H1 (cell line): ENCODE results near the gene SLX9. TPM values are rescaled to one million over a fixed set of nuclear protein-coding genes. Genes with fewer than 3 reads are reported as not detected.

Source experiments
- CTCF ChIA-PET: fragments of 300-600 bp; sonication (Branson Sonifier 250); formaldehyde crosslinking; loops from one replicate; lab custom pipeline; 2021; ENCODE audit not compliant: partially characterized antibody; lab: Charles Lee
- POLR2A ChIA-PET: fragments of 300-600 bp; sonication (Branson Sonifier 250); formaldehyde crosslinking; loops from one replicate; lab custom pipeline; 2021; ENCODE audit warnings: inconsistent platforms; ENCODE audit not compliant: partially characterized antibody; lab: Charles Lee
- DNase-seq, 2 experiments: peaks; one replicate each; pipeline versions ENCODE4 v3.0.0 to v3.0.0-alpha.2; 2010 to 2022; ENCODE audit warnings: low spot score in 2 of 2, low read depth in 1 of 2, mixed read lengths in 1 of 2
- FAIRE-seq: peaks from 2 replicates; lab custom pipeline; 2011; peaks lifted over from hg19 to GRCh38; lab: Jason Lieb, UNC
- H2AFZ ChIP-seq: 2 replicates; pipeline ENCODE4 v1.8.1; 2012; ENCODE audit warnings: low read length, inconsistent platforms
- H2AK5ac ChIP-seq: 2 replicates; pipeline ENCODE4 v1.6.1; 2013; ENCODE audit warnings: low read depth, low read length
- H2BK120ac ChIP-seq: replicated peaks from 2 replicates; pipeline ENCODE3; 2013; ENCODE audit warnings: low read depth, low read length, inconsistent platforms
- H2BK12ac ChIP-seq: 2 replicates; pipeline ENCODE4 v1.6.1; 2013; ENCODE audit warnings: low read depth, low read length
- H2BK15ac ChIP-seq: 2 replicates; pipeline ENCODE4 v1.6.1; 2013; ENCODE audit warnings: low read length
- H2BK20ac ChIP-seq: 2 replicates; pipeline ENCODE4 v1.6.1; 2013; ENCODE audit warnings: low read length
- H2BK5ac ChIP-seq: 2 replicates; pipeline ENCODE4 v1.6.1; 2013; ENCODE audit warnings: low read depth, low read length
- H3K14ac ChIP-seq: 2 replicates; pipeline ENCODE4 v1.6.1; 2013; ENCODE audit warnings: inconsistent platforms; ENCODE audit not compliant: insufficient read length
- H3K18ac ChIP-seq: 2 replicates; pipeline ENCODE4 v1.6.1; 2013; ENCODE audit warnings: low read length; ENCODE audit errors: extremely low read depth
- H3K23ac ChIP-seq: 2 replicates; pipeline ENCODE4 v1.6.1; 2013; ENCODE audit warnings: inconsistent platforms; ENCODE audit not compliant: insufficient read length
- H3K23me2 ChIP-seq: 2 replicates; pipeline ENCODE4 v1.6.1; 2013; ENCODE audit warnings: low read depth, low read length
- H3K27ac ChIP-seq: 2 replicates; pipeline ENCODE4 v1.6.1; 2011; ENCODE audit warnings: low read depth, low read length, inconsistent platforms
- H3K27me3 ChIP-seq, 4 experiments: replicated peaks in 1 of 4; 1 replicate in 1 of 4; 2 replicates in 3 of 4; pipeline versions ENCODE4 v1.6.1 to v1.8.1; 2011 to 2013; ENCODE audit warnings: low read length in 3 of 4, mild to moderate bottlenecking in 3 of 4, inconsistent platforms in 2 of 4, mixed read lengths in 2 of 4, moderate library complexity in 1 of 4; ENCODE audit not compliant: control insufficient read depth in 3 of 4, insufficient read depth in 3 of 4; ENCODE audit errors: extremely low read depth in 1 of 4
- H3K36me3 ChIP-seq, 4 experiments: 2 replicates each; pipeline versions ENCODE4 v1.6.1 to v1.8.1; 2011 to 2013; ENCODE audit warnings: mild to moderate bottlenecking in 4 of 4, low read length in 3 of 4, moderate library complexity in 2 of 4, control low read depth in 1 of 4, inconsistent platforms in 1 of 4; ENCODE audit not compliant: insufficient read depth in 4 of 4, control insufficient read depth in 2 of 4
- H3K4ac ChIP-seq: replicated peaks from 2 replicates; pipeline ENCODE3; 2013; ENCODE audit warnings: low read length, low read depth, mixed read lengths, inconsistent platforms; ENCODE audit not compliant: insufficient read length
- H3K4me1 ChIP-seq, 4 experiments: replicated peaks in 1 of 4; 1 replicate in 1 of 4; 2 replicates in 3 of 4; pipeline versions ENCODE4 v1.6.1 to v1.8.1; 2011 to 2013; ENCODE audit warnings: low read length in 3 of 4, inconsistent platforms in 2 of 4, mixed read lengths in 1 of 4; ENCODE audit not compliant: insufficient read depth in 4 of 4, control insufficient read depth in 3 of 4
- H3K4me2 ChIP-seq, 2 experiments: 2 replicates each; pipeline versions ENCODE4 v1.6.1 to v1.8.1; 2011 to 2013; ENCODE audit warnings: low read depth in 2 of 2, low read length in 2 of 2, control low read depth in 1 of 2, inconsistent platforms in 1 of 2, mild to moderate bottlenecking in 1 of 2; ENCODE audit not compliant: insufficient read depth in 1 of 2
- H3K4me3 ChIP-seq, 4 experiments: fragments of 200-600, 300-600 bp in 1 of 4; sonication (generic), shearing (Covaris generic), sonication (Bioruptor Twin) in 1 of 4; 2 replicates each; pipeline versions ENCODE4 v1.5.1 to v1.8.1; 2011 to 2016; ENCODE audit warnings: low read length in 4 of 4, low read depth in 3 of 4, control low read depth in 2 of 4, inconsistent platforms in 2 of 4, mild to moderate bottlenecking in 2 of 4, mixed read lengths in 1 of 4, moderate library complexity in 1 of 4; ENCODE audit not compliant: insufficient read depth in 2 of 4; ENCODE audit errors: extremely low read depth in 1 of 4
- H3K56ac ChIP-seq: replicated peaks from 2 replicates; pipeline ENCODE3; 2013; ENCODE audit warnings: low read depth, mild to moderate bottlenecking, mixed read lengths, low read length, inconsistent platforms; ENCODE audit not compliant: insufficient read length
- H3K79me1 ChIP-seq: 2 replicates; pipeline ENCODE4 v1.6.1; 2013; ENCODE audit warnings: low read depth, low read length, control low read depth
- H3K79me2 ChIP-seq, 2 experiments: 2 replicates each; pipeline versions ENCODE4 v1.6.1 to v1.8.1; 2012 to 2013; ENCODE audit warnings: low read length in 2 of 2, mild to moderate bottlenecking in 2 of 2, inconsistent platforms in 1 of 2; ENCODE audit not compliant: insufficient read depth in 2 of 2, control insufficient read depth in 1 of 2
- H3K9ac ChIP-seq, 4 experiments: replicated peaks in 1 of 4; 1 replicate in 1 of 4; 2 replicates in 3 of 4; pipeline versions ENCODE4 v1.6.1 to v1.8.1; 2011 to 2013; ENCODE audit warnings: low read depth in 3 of 4, low read length in 3 of 4, control low read depth in 2 of 4, mild to moderate bottlenecking in 2 of 4, moderate library complexity in 2 of 4, inconsistent platforms in 1 of 4; ENCODE audit errors: extremely low read depth in 1 of 4
- H3K9me3 ChIP-seq, 2 experiments: 2 replicates each; pipeline versions ENCODE4 v1.6.1 to v1.8.1; 2012 to 2013; ENCODE audit warnings: mild to moderate bottlenecking in 2 of 2, moderate library complexity in 2 of 2, control low read depth in 1 of 2, inconsistent platforms in 1 of 2, low read depth in 1 of 2, low read length in 1 of 2, mixed read lengths in 1 of 2; ENCODE audit not compliant: insufficient read depth in 2 of 2
- H4K20me1 ChIP-seq, 2 experiments: replicated peaks in 1 of 2; 2 replicates each; pipeline versions ENCODE3 to v1.8.1; 2011 to 2013; ENCODE audit warnings: inconsistent platforms in 2 of 2, low read length in 2 of 2, mild to moderate bottlenecking in 1 of 2; ENCODE audit not compliant: insufficient read depth in 2 of 2, control insufficient read depth in 1 of 2
- H4K5ac ChIP-seq: 2 replicates; pipeline ENCODE4 v1.6.1; 2013; ENCODE audit warnings: low read length, low read depth, mixed read lengths, inconsistent platforms; ENCODE audit not compliant: insufficient read length
- H4K8ac ChIP-seq: 2 replicates; pipeline ENCODE4 v1.8.0; 2013; ENCODE audit warnings: mild to moderate bottlenecking, moderate library complexity, low read length, inconsistent platforms; ENCODE audit not compliant: insufficient read depth; ENCODE audit errors: extremely low read depth
- H4K91ac ChIP-seq: replicated peaks from 2 replicates; pipeline ENCODE3; 2013; ENCODE audit warnings: low read length, mixed read lengths, inconsistent platforms; ENCODE audit not compliant: insufficient read length
- CBX8 ChIP-seq: fragments of 300-800, 300-1000 bp; sonication (generic); IDR thresholded peaks from 2 replicates; pipeline ENCODE4 v1.7.1; 2016; ENCODE audit warnings: low read depth, low read length, borderline replicate concordance
- KDM4A ChIP-seq: IDR thresholded peaks from one replicate; pipeline ENCODE4 v1.7.1; 2012; ENCODE audit warnings: low read depth, mild to moderate bottlenecking, moderate library complexity, low read length, inconsistent platforms; ENCODE audit not compliant: severe bottlenecking
- TAF1 ChIP-seq: IDR thresholded peaks from 2 replicates; pipeline ENCODE4 v1.6.1; 2011; ENCODE audit warnings: mild to moderate bottlenecking, low read depth, low read length
- TCF12 ChIP-seq: IDR thresholded peaks from 2 replicates; pipeline ENCODE4 v1.6.1; 2011; ENCODE audit warnings: low read depth, mild to moderate bottlenecking, low read length
- WGBS, 2 experiments: shearing (Covaris generic) in 1 of 2; methylation state at CpG; one replicate each; pipeline versions ENCODE4 v1.1.6 to v1.1.7; 2013 to 2015; ENCODE audit warnings: low lambda C conversion rate in 2 of 2, mixed read lengths in 2 of 2, inconsistent platforms in 1 of 2, low coverage in 1 of 2, missing lambda C conversion rate in 1 of 2; ENCODE audit not compliant: insufficient replicate concordance in 2 of 2, insufficient coverage in 1 of 2, insufficient read length in 1 of 2; ENCODE audit errors: extremely low coverage in 1 of 2, missing lambda C conversion rate in 1 of 2; 5-methylcytosine and 5-hydroxymethylcytosine counted together
- polyA plus RNA-seq, 7 experiments: library from polyadenylated mRNA; depleted of rRNA in 3 of 7; stranded (reverse) in 5 of 7; unstranded in 2 of 7; fragments of >200 nt in 5 of 7; fragments of 200-250 nt in 2 of 7; gene quantifications; 1 replicate in 5 of 7; 2 replicates in 1 of 7; 4 replicates in 1 of 7; pipeline versions ENCODE4 v1.2.1 to v1.2.3, GENCODE V29; 2011 to 2013; ENCODE audit warnings: missing spikeins in 2 of 7, mixed read lengths in 2 of 7
- total RNA-seq: library from RNA; stranded (reverse); fragmentation: NEBNext Ultra II Directional; extraction: Animal tissue kit (Norgen Biotek cat#: 25700); gene quantifications from 2 replicates; pipeline ENCODE4 v1.2.1, GENCODE V29; 2021

Gene SLX9
- total and polyA plus RNA-seq, 2 of the 8 experiments (the other 6 are each of a cell fraction or from before 2014, with no cell fraction given) = 17.7 to 57.3 TPM

GRCh38 chr21:44940116-44940631 is 345 bp downstream of the SLX9 start:
- POLR2A ChIA-PET = interaction anchor here (0.6 to 2.5 kb wide), 11 partner anchors 8 to 230 kb away, joined by 3 to 11 read pairs (median 3); no protein-coding TSS in a partner anchor
- Histone ChIP-seq H4K91ac (peak overlapping the region; percentile 56), H3K4me3 (peak overlapping the region; percentile 78 to 98 (median 88)), H3K4ac (peak overlapping the region; percentile 87), H3K18ac (no peak overlapping the region; the same call in 1 of the 2 replicates), H3K79me2 (peaks cover 30 to 51% of the 10 kb centered on the region in 2 experiments), H3K79me1 (peaks cover 19% of the 10 kb centered on the region), H2AK5ac (no peak overlapping the region), H3K4me1 (peaks cover 0 to 6% (median 3%) of the 10 kb centered on the region in 4 experiments; a peak in 4 of 7 replicates), H3K27me3 (peaks cover 0 to 3% (median 0%) of the 10 kb centered on the region in 4 experiments; a peak in 2 of 7 replicates), H3K36me3 (peaks cover 9 to 18% (median 13%) of the 10 kb centered on the region in 4 experiments; a peak in 7 of 8 replicates), H2BK15ac (no peak overlapping the region), H2BK20ac (no peak overlapping the region), H4K20me1 (peaks cover 15 to 29% of the 10 kb centered on the region in 2 experiments), H3K14ac (no peak overlapping the region), H2BK12ac (no peak overlapping the region), H2BK5ac (no peak overlapping the region; the same call in 1 of the 2 replicates), H3K9ac (peak overlapping the region; percentile 62 to 82 (median 76)), H3K56ac (peak overlapping the region; percentile 10), H3K9me3 (no peaks in the 10 kb centered on the region), H3K27ac (peak overlapping the region; percentile 48; the same call in 1 of the 2 replicates), H3K4me2 (peak overlapping the region; percentile 80 to 87), H3K23ac (no peak overlapping the region), H2BK120ac (no peak overlapping the region), H2AFZ (no peak overlapping the region; the same call in 1 of the 2 replicates), H3K23me2 (no peaks in the 10 kb centered on the region), H4K8ac (peak overlapping the region; percentile 9; the same call in 1 of the 2 replicates), H4K5ac (no peak overlapping the region)
- no peak for DNase-seq
- CTCF ChIA-PET = interaction anchor here (0.6 to 2.4 kb wide), 3 partner anchors 9 to 198 kb away, joined by 3 to 10 read pairs (median 3); no protein-coding TSS in a partner anchor
- TF ChIP-seq KDM4A = peak; percentile 50
- no peak for TF ChIP-seq TCF12
- no peak for TF ChIP-seq TAF1
- no peak for TF ChIP-seq CBX8
- FAIRE-seq = no peak
- 7% methylated on average over 14 of the region's 53 CpGs; no CpG with 5 or more reads in 1 of the 2 experiments for WGBS, 2 experiments
